ENCODE measurements around the gene ADAT3.

ADAT3 gene

GRCh38 chr19:1906985-1907562 is 1.9 kb downstream of the ADAT3 start:
- no peak overlapping the region for H3K4me3 ChIP-seq (ENCODE audit: low read length)
- no peak for TF ChIP-seq ZNF274 (IDR thresholded peaks at IDR 0.05; ENCODE audit: low read depth, low read length)

GRCh38 chr19:1907563-1908363 is 2.6 kb downstream of the ADAT3 start:
- TF ChIP-seq ZNF274 (IDR thresholded peaks at IDR 0.05; ENCODE audit: low read depth, low read length) = no peak
- no peak overlapping the region for H3K4me3 ChIP-seq (ENCODE audit: low read length)

GRCh38 chr19:1908364-1908678 is 3.1 kb downstream of the ADAT3 start:
- no peak overlapping the region for H3K4me3 ChIP-seq (ENCODE audit: low read length)
- TF ChIP-seq ZNF274 (IDR thresholded peaks at IDR 0.05; ENCODE audit: low read depth, low read length) = no peak

- TF ChIP-seq ZNF274 (IDR thresholded peaks at IDR 0.05; ENCODE audit: low read depth, low read length) = no peak
- H3K4me3 ChIP-seq (ENCODE audit: low read length) = no peak overlapping the region
These were observed 4.5 kb downstream of the ADAT3 start for GRCh38 chr19:1909761-1910080.

- no peak for TF ChIP-seq ZNF274 (IDR thresholded peaks at IDR 0.05; ENCODE audit: low read depth, low read length)
- no peak overlapping the region for H3K4me3 ChIP-seq (ENCODE audit: low read length)
These were observed 5.0 kb downstream of the ADAT3 start for GRCh38 chr19:1910177-1910576.

GRCh38 chr19:1911098-1911497 is 5.9 kb downstream of the ADAT3 start:
- TF ChIP-seq ZNF274 (IDR thresholded peaks at IDR 0.05; ENCODE audit: low read depth, low read length) = no peak
- H3K4me3 ChIP-seq (ENCODE audit: low read length) = no peak overlapping the region

- TF ChIP-seq ZNF274 (IDR thresholded peaks at IDR 0.05; ENCODE audit: low read depth, low read length) = no peak
- H3K4me3 ChIP-seq (ENCODE audit: low read length) = no peak overlapping the region
These were observed 6.8 kb downstream of the ADAT3 start for GRCh38 chr19:1911995-1912394.

- TF ChIP-seq ZNF274 (IDR thresholded peaks at IDR 0.05; ENCODE audit: low read depth, low read length) = no peak
- no peak overlapping the region for H3K4me3 ChIP-seq (ENCODE audit: low read length)
These were observed 7.7 kb downstream of the ADAT3 start for GRCh38 chr19:1912760-1913505.

- no peak overlapping the region for H3K4me3 ChIP-seq (ENCODE audit: low read length)
- TF ChIP-seq ZNF274 (IDR thresholded peaks at IDR 0.05; ENCODE audit: low read depth, low read length) = no peak
These were observed 8.8 kb downstream of the ADAT3 start for GRCh38 chr19:1913781-1914577.

- H3K4me3 ChIP-seq (ENCODE audit: low read length) = no peak overlapping the region
- no peak for TF ChIP-seq ZNF274 (IDR thresholded peaks at IDR 0.05; ENCODE audit: low read depth, low read length)
These were observed 9.7 kb downstream of the ADAT3 start for GRCh38 chr19:1914826-1915341.

GRCh38 chr19:1917146-1917545 is 11.9 kb downstream of the ADAT3 start:
- no peak overlapping the region for H3K4me3 ChIP-seq (ENCODE audit: low read length)

GRCh38 chr19:1917926-1918325 is 12.7 kb downstream of the ADAT3 start:
- H3K4me3 ChIP-seq (ENCODE audit: low read length) = no peak overlapping the region
- TF ChIP-seq ZNF274 (IDR thresholded peaks at IDR 0.05; ENCODE audit: low read depth, low read length) = no peak

More at GRCh38 chr19:1917146-1917545, 11.9 kb downstream of the ADAT3 start:
- TF ChIP-seq ZNF274 (IDR thresholded peaks at IDR 0.05; ENCODE audit: low read depth, low read length) = no peak

GRCh38 chr19:1918975-1919374 is 13.8 kb downstream of the ADAT3 start:
- no peak for TF ChIP-seq ZNF274 (IDR thresholded peaks at IDR 0.05; ENCODE audit: low read depth, low read length)

GRCh38 chr19:1920644-1921043 is 15.4 kb downstream of the ADAT3 start:
- TF ChIP-seq ZNF274 (IDR thresholded peaks at IDR 0.05; ENCODE audit: low read depth, low read length) = no peak
- no peak overlapping the region for H3K4me3 ChIP-seq (ENCODE audit: low read length)

More at GRCh38 chr19:1918975-1919374, 13.8 kb downstream of the ADAT3 start:
- no peak overlapping the region for H3K4me3 ChIP-seq (ENCODE audit: low read length)
